GM18498 (cell line): ENCODE measurements around the gene SMC2.

ENCODE experiments used
- ATAC-seq: cut with Tn5 transposase; IDR thresholded peaks from one replicate; pipeline ENCODE4 v1.9.1; 2021; ENCODE audit warnings: mild to moderate bottlenecking, moderate library complexity; ENCODE audit not compliant: unreplicated experiment

Gene SMC2

DNA sequence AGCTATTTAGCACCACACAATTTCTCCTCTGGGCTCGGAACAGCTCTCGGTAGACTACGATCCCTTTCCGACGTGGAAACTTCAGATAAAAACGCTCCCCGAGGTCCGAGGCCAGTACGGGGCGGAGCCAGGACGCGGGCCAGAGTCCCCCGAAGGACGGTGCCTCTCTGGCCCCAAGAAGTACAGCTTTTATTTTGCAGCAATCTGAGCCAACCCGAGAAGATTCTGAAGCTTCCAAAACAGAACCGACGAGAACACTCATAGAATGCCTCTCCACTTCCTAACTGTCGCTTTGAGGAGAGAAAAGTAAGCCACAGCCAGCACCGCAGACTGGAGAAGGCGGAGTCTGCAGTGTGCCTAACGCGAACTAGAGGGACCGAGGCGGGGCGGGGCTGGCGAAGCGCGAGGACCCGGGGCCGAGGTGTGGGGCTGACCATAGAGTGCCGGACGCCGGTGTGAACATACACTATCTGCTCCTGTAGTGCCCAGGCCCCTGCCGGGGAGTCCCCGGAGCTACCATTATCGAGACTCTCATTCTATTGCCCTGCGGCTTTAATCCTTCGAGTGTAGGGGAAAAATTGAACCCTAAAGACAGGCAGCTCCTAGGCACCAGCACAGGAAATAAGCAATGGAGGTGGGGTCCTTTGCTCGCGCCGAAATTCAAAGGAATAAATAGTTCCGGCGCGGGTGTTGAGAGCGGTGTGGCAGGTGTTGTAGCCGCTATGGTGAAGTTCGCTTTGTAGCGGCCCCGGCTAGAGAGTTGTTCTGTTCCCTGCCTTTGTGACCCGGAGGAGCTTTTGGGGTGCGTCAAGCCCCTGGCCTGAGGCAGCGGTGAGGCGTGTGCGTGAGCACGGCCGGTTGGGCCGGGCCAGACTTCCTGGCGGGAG lies at the start of gene SMC2:
TSS of gene SMC2 (plus strand) at position 663 of the 887 bp plus-strand sequence. CDS start 1,076 bp downstream, outside the sequence.
- peak; percentile 87 for ATAC-seq

GRCh38 chr9:104068546-104068945 lies 25.6 kb upstream of the SMC2 start:
- ATAC-seq, result no peak

DNA sequence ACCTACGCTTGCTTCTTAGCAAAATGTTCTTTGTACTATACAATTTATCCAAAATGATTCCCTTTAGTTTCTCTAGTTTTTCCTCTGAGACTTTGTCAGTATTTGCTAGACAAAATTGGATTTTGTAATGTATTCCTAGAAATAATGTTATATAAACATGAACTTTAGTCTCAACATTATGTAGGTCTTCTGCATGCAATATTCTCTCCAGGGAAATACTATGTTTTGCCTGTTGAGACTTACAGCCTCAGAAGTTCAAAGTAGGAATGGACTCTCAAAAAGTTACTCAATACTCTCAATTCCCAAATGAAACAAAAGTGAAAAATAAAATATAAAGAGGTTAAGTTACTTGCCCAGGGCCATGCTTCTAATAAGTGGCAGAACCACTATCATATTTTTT lies 24.8 kb upstream of the SMC2 start:
- no peak for ATAC-seq

- ATAC-seq, result no peak
Measured at GRCh38 chr9:104071589-104071988, 22.5 kb upstream of the SMC2 start.

- no peak for ATAC-seq
Measured at GRCh38 chr9:104073098-104073769, 20.9 kb upstream of the SMC2 start.

- no peak for ATAC-seq
Measured at GRCh38 chr9:104073770-104074133, 20.4 kb upstream of the SMC2 start.

DNA sequence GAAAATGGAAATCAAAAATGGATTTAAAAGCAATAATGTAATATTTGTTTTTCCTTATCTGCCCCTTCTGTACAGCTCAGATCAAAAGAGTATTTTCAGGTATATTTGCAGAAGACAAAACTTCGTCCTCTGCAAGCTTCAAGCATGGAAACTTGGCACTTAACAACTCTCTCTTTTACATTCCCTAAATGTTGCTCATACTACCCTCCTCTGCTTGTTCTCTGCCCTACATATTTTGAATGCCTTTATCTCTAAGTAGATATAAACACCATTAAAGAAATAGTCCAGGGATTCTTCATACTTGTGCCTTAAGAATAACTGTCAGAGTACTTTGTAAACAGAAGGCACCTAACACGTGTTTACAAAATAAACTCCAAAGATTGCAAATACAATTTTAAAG lies 19.2 kb upstream of the SMC2 start:
- ATAC-seq, result no peak

GRCh38 chr9:104075801-104076753 lies 18.0 kb upstream of the SMC2 start:
- ATAC-seq, result no peak

DNA sequence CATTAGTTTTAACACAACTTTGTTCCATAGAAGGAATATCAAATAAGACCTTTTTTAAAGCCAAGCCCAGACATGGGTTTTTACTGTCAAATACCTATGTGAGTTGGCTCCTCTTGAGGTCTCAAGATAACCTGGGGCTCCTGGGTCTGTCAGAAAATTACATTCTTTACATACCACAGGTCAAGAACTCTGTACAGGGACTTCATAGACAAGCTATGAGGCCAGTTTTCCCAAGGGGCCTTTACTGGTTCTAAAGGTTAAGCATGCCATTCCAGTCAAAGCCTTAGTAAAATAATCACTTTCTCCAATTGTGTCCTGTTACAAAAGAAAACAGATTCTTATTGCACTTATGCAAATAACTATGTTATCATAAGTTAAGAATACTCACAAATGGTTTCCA lies 15.5 kb upstream of the SMC2 start:
- no peak for ATAC-seq

GRCh38 chr9:104080983-104081382 lies 13.1 kb upstream of the SMC2 start:
- no peak for ATAC-seq

DNA sequence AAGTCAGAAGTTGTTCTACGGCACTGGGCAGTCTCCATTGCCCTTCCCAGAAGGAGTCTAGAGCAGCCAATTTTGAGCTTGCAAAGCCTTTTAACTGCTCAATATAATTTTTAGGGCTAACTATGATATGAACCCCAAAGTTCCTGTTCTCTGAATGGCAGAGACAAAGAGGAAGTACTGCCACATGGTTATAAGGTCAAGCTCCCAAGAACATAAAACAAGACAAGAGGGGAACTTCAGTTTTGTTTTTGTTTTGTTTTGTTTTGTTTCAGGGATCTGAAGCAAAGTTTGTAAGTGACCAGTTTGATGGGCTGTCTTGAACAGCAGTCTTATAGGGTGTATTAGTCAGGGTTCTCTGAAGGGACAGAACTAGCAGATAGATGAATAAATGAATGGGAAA lies 11.9 kb upstream of the SMC2 start:
- no peak for ATAC-seq

GRCh38 chr9:104085525-104085924 lies 8.6 kb upstream of the SMC2 start:
- no peak for ATAC-seq

- no peak for ATAC-seq
Measured at GRCh38 chr9:104087894-104088293, 6.2 kb upstream of the SMC2 start.

DNA sequence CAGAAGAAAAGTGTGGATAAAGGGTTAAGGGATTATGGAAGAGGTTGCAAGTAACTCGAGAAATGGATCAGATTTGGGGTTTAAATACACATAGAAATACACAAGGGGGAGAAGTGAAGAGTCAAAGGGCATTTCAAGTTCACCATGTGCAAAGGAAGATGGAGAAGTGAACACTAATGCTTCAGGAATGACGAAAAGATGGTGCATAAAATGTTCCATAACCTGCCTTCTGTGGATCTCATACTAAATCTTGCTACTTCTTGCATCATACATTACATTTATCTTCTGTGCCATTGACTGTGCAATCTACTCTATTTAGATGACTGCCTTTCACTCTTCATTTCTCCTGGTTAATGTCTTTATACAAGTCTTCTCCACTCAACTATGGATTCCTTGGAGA lies 5.7 kb upstream of the SMC2 start:
- no peak for ATAC-seq

GRCh38 chr9:104090578-104090977 lies 3.5 kb upstream of the SMC2 start:
- no peak for ATAC-seq

DNA sequence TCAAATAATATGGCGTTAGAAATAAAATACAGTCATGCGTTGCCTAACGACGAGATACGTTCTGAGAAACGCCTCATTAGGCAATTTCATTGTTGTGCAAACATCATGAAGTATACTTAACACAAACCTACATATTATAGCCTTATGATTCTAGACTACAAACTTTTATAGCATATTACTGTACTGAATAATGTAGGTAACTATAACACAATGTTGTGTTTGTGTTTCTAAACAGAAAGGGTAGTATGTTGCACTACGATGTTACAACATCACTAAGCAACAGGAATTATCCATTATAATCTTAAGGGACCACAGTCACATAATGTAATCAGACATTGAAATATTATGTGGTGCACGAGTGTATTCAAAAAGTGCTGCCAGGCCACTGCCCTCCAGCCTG lies 3.0 kb upstream of the SMC2 start:
- ATAC-seq, result no peak

GRCh38 chr9:104091708-104092107 lies 2.4 kb upstream of the SMC2 start:
- ATAC-seq, result peak; percentile 32

- ATAC-seq, result no peak
Measured at GRCh38 chr9:104092192-104092591, 1.9 kb upstream of the SMC2 start.

GRCh38 chr9:104092875-104093600 lies 1.1 kb upstream of the SMC2 start:
- no peak for ATAC-seq

GRCh38 chr9:104094534-104095015 lies 466 bp downstream of the SMC2 start:
- peak; percentile 1 for ATAC-seq
